GM19438 (cell line): ENCODE measurements around the gene ARIH1.

Experiments used
- ATAC-seq: cut with Tn5 transposase; IDR thresholded peaks from one replicate; pipeline ENCODE4 v1.9.1; 2021; ENCODE audit warnings: low read depth; ENCODE audit not compliant: unreplicated experiment

The ARIH1 gene

DNA sequence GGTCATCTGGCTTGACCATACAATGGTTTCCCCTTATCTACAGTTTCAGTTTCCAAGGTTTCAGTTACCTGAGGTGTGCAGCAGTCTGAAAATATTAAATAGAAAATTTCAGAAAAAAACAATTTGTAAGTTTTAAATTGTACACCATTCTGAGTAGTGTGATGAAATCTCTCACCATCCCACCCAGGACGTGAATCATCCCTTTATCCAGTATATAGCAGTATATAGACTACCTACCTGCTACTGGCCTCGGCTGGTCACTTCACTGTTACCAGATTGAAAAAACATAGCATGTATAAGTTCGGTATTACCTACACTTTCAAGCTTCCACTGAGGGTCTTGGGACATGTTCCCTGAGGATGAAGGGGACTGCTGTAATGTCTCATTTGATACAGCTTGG, 12.0 kb downstream of the ARIH1 start:
- no peak for ATAC-seq

- no peak for ATAC-seq
These were observed 13.1 kb downstream of the ARIH1 start for GRCh38 chr15:72487070-72487797.

GRCh38 chr15:72488558-72488957, 14.4 kb downstream of the ARIH1 start:
- no peak for ATAC-seq

DNA sequence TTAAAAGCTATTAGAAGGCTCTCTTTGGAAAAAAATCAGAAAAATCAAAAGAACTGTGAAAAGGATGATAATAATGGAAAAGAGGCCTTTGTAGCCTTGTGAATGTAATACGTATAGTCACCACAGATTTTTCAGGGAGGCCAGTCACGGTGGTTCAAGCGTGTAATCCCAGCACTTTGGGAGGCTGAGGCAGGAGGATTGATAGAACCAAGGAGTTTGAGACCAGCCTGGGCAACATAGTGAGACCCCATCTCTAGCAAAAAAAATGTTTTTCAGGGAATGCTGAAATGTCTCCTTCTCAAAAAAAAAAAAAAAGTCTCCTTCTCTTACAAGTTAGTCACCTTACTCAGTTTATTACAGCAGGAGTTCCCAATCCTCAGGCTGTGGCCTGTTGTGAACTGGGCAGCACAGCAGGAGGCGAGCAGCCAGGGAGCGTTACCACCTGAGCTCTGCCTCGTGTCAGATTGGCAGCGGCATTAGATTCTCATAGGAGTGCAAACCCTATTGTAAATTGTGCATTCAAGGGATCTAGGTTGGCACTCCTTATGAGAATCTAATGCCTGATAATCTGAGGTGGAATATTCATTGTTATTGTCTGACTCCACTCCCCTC, 15.9 kb downstream of the ARIH1 start:
- ATAC-seq: no peak

GRCh38 chr15:72491768-72492167, 17.6 kb downstream of the ARIH1 start:
- ATAC-seq: no peak

DNA sequence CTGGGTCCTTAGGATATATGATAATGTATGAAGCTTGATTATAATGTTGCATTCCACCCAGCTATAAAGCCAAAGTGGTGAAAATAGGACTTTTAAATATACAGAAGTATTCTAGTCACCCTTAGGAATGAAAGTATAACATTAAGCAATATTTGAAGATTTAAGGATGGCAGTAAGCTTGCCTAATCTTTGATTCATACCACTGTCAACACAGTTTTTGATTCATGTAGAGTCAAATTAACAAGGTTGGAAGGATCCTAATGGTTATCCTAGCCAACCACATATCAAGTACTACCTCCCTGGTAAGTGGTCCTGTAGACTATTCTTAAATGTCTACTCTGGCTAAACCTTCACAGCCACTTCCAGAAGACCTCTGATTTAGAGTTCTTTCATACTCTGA, 18.6 kb downstream of the ARIH1 start:
- ATAC-seq: no peak

- no peak for ATAC-seq
These were observed 19.1 kb downstream of the ARIH1 start for GRCh38 chr15:72493220-72493619.

GRCh38 chr15:72495007-72495406, 20.9 kb downstream of the ARIH1 start:
- ATAC-seq: no peak

DNA sequence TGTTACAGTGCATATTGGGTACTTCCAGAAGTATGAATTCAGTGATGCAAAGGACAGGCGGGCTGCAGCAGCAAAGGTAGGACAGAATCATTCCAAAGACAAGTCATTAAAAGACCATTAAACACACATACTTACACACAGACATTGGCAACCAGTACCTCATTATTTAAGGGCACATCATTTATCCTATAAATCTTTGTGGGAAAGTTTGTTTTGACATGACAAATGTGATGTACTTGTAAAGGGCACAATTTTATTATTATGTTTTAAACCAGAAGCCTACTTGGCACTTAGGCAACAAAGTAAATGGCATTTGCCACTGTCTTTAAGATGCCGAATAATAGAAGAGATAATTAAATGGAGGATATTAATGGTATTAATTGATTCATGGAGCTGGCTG, 22.7 kb downstream of the ARIH1 start:
- no peak for ATAC-seq

- no peak for ATAC-seq
These were observed 23.3 kb downstream of the ARIH1 start for GRCh38 chr15:72497402-72497801.

DNA sequence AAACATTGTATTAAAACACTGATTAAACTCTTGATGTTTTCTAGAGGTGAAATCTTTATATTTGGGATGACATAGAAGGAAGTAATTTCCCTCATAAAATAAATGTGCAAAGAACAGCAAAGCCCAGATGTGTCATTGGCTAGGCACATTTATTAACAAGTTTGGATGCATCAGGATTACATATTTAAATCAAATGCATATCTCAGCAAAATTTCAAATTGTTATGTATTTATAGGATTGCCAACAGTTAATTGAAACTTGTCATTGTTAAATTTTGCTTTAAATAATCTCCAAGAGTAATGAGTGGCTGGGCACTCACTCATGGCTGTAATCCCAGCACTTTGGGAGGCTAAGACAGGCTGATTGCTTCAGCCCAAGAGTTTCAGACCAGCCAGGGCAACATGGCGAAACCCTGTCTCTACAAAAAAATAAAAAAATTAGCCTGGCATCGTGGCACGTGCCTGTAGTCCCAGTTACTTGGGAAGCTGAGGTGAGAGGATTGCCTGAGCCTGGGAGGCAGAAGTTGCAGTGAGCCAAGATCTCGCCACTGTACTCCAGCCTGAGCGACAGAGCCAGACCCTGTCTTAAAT, 28.2 kb downstream of the ARIH1 start:
- no peak for ATAC-seq

GRCh38 chr15:72503147-72503546, 29.0 kb downstream of the ARIH1 start:
- no peak for ATAC-seq

GRCh38 chr15:72507402-72508092, 33.4 kb downstream of the ARIH1 start:
- ATAC-seq: no peak

GRCh38 chr15:72509484-72509883, 35.4 kb downstream of the ARIH1 start:
- no peak for ATAC-seq

DNA sequence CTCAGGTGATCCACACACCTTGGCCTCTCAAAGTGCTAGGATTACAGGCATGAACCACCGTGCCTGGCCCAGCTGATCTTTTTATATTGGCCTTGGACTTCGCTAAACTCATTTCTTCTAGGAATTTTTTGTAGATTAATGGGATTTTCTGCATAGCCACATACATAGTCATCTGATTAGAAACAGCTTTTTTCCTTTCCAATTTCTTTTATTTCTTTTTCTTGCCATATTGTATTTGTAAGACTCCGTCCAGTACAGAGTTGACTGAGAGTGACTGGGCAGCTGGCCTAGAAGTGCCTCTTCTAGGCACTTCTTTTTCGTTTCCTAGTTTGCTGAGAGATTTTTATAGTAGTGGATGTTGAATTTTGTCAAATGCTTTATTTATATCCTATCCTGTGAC, 37.4 kb downstream of the ARIH1 start:
- no peak for ATAC-seq

GRCh38 chr15:72515591-72516389, 41.7 kb downstream of the ARIH1 start:
- no peak for ATAC-seq

GRCh38 chr15:72516777-72517176, 42.6 kb downstream of the ARIH1 start:
- no peak for ATAC-seq

DNA sequence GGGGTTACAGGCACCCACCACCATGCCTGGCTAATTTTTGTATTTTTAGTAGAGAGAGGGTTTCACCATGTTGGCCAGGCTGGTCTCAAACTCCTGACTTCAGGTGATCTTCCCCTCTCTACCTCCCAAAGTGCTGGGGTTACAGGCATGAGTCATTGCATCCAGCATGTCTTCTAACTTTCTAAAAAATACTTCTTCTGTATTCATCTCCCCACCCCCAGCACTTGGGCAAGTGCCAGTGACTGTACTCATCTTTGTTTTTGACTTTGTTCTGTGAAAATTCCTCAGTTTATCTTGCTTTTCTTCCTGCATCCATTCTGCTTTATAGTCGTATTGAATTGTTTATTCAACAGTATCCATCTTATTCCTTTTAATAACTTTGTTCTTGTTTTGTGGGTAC, 47.6 kb downstream of the ARIH1 start:
- ATAC-seq: no peak

DNA sequence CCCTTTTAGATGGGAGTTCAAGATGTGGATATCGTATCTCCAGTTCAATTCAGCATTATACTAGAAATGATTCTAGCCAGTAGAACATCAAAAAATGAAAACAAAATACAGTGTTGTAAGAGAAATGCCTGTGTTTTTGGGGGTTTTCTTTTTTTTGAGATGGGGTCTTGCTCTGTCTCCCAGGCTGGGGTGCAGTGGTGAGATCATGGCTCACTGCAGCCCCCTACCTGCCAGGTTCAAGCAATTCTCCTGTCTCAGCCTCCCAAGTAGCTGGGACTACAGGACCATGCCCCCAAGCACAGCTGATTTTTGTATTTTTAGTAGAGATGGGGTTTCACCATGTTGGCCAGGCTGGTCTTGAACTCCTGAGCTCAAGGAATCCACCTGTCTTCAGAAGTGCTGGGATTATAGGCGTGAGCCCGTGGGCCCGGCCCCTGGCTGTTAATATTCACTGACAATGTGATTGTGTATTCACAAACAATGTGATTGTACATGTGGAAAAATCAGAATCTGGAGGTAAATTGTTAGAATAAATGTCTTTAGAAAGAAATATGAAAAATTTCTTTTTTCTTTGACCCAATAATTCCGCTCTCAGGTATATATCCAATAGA, 59.0 kb downstream of the ARIH1 start:
- ATAC-seq: no peak

DNA sequence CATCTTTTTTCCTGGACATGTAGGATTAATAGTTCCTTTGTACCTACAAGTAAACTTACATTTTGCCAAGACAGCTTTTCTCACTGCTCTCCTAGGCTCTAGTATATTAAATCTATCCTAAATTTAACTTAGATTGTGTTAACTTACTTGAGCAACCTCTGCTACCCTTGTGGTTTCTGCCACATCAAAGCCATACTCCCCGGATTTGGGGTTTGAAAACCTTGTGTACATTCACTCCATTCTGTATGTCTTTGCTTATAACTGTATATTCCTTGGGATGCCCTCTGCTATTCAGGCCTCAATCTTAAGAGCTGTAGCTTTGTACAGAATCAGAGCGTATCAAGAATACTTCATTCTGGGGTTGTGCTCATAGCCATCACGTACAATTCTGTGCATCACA, 60.4 kb downstream of the ARIH1 start:
- ATAC-seq: no peak
